Lung microvascular endothelial cell (primary cell): Measurements from ENCODE around the gene TRAPPC2L. TPM values are rescaled to one million over a fixed set of nuclear protein-coding genes. Genes with fewer than 3 reads are reported as not detected.
"Not testable (repeated sequence)": the region's sequence is repeated elsewhere in the genome, so short reads cannot be mapped to it uniquely, and the experiment has no call there.

Experiments
- DNase-seq, 2 donors: peaks; one replicate each; pipeline versions ENCODE4 v3.0.0 to v3.0.0-alpha.2; 2010; ENCODE audit warnings: low read depth in 2 of 2
- total RNA-seq: library from RNA; depleted of rRNA; stranded (reverse); fragments of >200 nt; gene quantifications from 2 replicates; pipeline ENCODE4 v1.2.1, GENCODE V29; 2014

Gene TRAPPC2L
- total RNA-seq, 1 donor from 2014 or later = 35.9 TPM

- no peak for DNase-seq
Measured at GRCh38 chr16:88891083-88891482, 34.2 kb downstream of the TRAPPC2L start.

GRCh38 chr16:88892065-88892464 is 35.1 kb downstream of the TRAPPC2L start:
- DNase-seq = no peak

- DNase-seq = no peak
Measured at GRCh38 chr16:88893127-88893968, 36.4 kb downstream of the TRAPPC2L start.

- DNase-seq = not testable (repeated sequence)
Measured at GRCh38 chr16:88894266-88894665, 37.3 kb downstream of the TRAPPC2L start.

GRCh38 chr16:88894681-88895300 is 37.9 kb downstream of the TRAPPC2L start:
- DNase-seq = no peak

- DNase-seq = no peak
Measured at GRCh38 chr16:88895335-88895734, 38.4 kb downstream of the TRAPPC2L start.

- no peak for DNase-seq
Measured at GRCh38 chr16:88896238-88897070, 39.5 kb downstream of the TRAPPC2L start.

GRCh38 chr16:88897696-88898425 is 40.9 kb downstream of the TRAPPC2L start:
- no peak for DNase-seq

GRCh38 chr16:88899901-88900661 is 43.2 kb downstream of the TRAPPC2L start:
- DNase-seq = no peak

GRCh38 chr16:88900662-88901052 is 43.7 kb downstream of the TRAPPC2L start:
- DNase-seq = no peak

GRCh38 chr16:88901718-88902337 is 44.9 kb downstream of the TRAPPC2L start:
- DNase-seq = no peak

GRCh38 chr16:88902744-88903143 is 45.8 kb downstream of the TRAPPC2L start:
- DNase-seq = no peak

GRCh38 chr16:88903267-88903666 is 46.3 kb downstream of the TRAPPC2L start:
- no peak for DNase-seq

GRCh38 chr16:88904676-88905365 is 47.9 kb downstream of the TRAPPC2L start:
- peak in 1 of 2 donors; percentile 45 for DNase-seq

GRCh38 chr16:88905563-88905962 is 48.6 kb downstream of the TRAPPC2L start:
- DNase-seq = no peak

GRCh38 chr16:88906020-88906419 is 49.1 kb downstream of the TRAPPC2L start:
- no peak for DNase-seq

- no peak for DNase-seq
Measured at GRCh38 chr16:88906535-88907105, 49.7 kb downstream of the TRAPPC2L start.

GRCh38 chr16:88907768-88908167 is 50.8 kb downstream of the TRAPPC2L start:
- no peak for DNase-seq

- DNase-seq = no peak
Measured at GRCh38 chr16:88908307-88908706, 51.4 kb downstream of the TRAPPC2L start.
